Neuronal stem cell (in vitro differentiated cells): ENCODE measurements around the gene ARHGAP42.

ENCODE experiments used
- DNase-seq: peaks from one replicate; pipeline ENCODE4 v3.0.0-alpha.2; 2013; ENCODE audit warnings: low spot score
- H2AFZ ChIP-seq: one replicate; pipeline ENCODE4 v1.6.1; 2013; ENCODE audit warnings: mild to moderate bottlenecking, low read length, inconsistent platforms
- H2AK5ac ChIP-seq: 2 replicates; pipeline ENCODE4 v1.6.1; 2013; ENCODE audit warnings: low read depth, mild to moderate bottlenecking, inconsistent platforms, low read length, moderate library complexity, mixed read lengths
- H2BK120ac ChIP-seq: 2 replicates; pipeline ENCODE4 v1.6.1; 2013; ENCODE audit warnings: low read depth, mild to moderate bottlenecking, inconsistent platforms, low read length, moderate library complexity, mixed read lengths
- H2BK12ac ChIP-seq: one replicate; pipeline ENCODE4 v1.6.1; 2013; ENCODE audit warnings: low read length, inconsistent platforms
- H2BK15ac ChIP-seq: 2 replicates; pipeline ENCODE4 v1.6.1; 2013; ENCODE audit warnings: mild to moderate bottlenecking, low read length, inconsistent platforms, mixed read lengths
- H2BK5ac ChIP-seq: one replicate; pipeline ENCODE4 v1.6.1; 2013; ENCODE audit warnings: inconsistent platforms, mild to moderate bottlenecking, low read length, moderate library complexity
- H3K14ac ChIP-seq: one replicate; pipeline ENCODE4 v1.6.1; 2013; ENCODE audit warnings: low read length, inconsistent platforms
- H3K18ac ChIP-seq: 2 replicates; pipeline ENCODE4 v1.6.1; 2013; ENCODE audit warnings: low read length, inconsistent platforms
- H3K23ac ChIP-seq: 2 replicates; pipeline ENCODE4 v1.6.1; 2013; ENCODE audit warnings: low read depth, mild to moderate bottlenecking, mixed read lengths, low read length, inconsistent platforms; ENCODE audit not compliant: poor library complexity
- H3K27ac ChIP-seq: replicated peaks from 3 replicates; pipeline ENCODE4 v1.5.1; 2013; ENCODE audit warnings: low read length, inconsistent platforms
- H3K27me3 ChIP-seq, 3 experiments: 2 replicates each; pipeline ENCODE4 v1.6.1; 2013; ENCODE audit warnings: low read length in 3 of 3, mild to moderate bottlenecking in 2 of 3, inconsistent platforms in 1 of 3, low read depth in 1 of 3, mixed read lengths in 1 of 3, moderate library complexity in 1 of 3; ENCODE audit not compliant: control insufficient read depth in 3 of 3, insufficient read depth in 3 of 3
- H3K36me3 ChIP-seq, 2 donors: replicated peaks in 1 of 2; 2 replicates each; pipeline ENCODE4 v1.6.1; 2013; ENCODE audit warnings: low read length in 2 of 2; ENCODE audit not compliant: control insufficient read depth in 2 of 2, insufficient read depth in 2 of 2
- H3K4ac ChIP-seq: 2 replicates; pipeline ENCODE4 v1.6.1; 2013; ENCODE audit warnings: inconsistent platforms, mild to moderate bottlenecking, low read length, moderate library complexity
- H3K4me1 ChIP-seq, 2 donors: 1 replicate in 1 of 2; 2 replicates in 1 of 2; pipeline ENCODE4 v1.6.1; 2013; ENCODE audit warnings: low read length in 2 of 2, low read depth in 1 of 2; ENCODE audit not compliant: control insufficient read depth in 2 of 2, insufficient read depth in 1 of 2
- H3K4me2 ChIP-seq: one replicate; pipeline ENCODE4 v1.6.1; 2013; ENCODE audit warnings: mild to moderate bottlenecking, low read length, inconsistent platforms; ENCODE audit not compliant: insufficient read depth, poor library complexity, severe bottlenecking
- H3K4me3 ChIP-seq, 2 donors: 2 replicates each; pipeline ENCODE4 v1.5.1; 2013; ENCODE audit warnings: low read length in 2 of 2, mild to moderate bottlenecking in 2 of 2, inconsistent platforms in 1 of 2, moderate library complexity in 1 of 2
- H3K79me1 ChIP-seq: one replicate; pipeline ENCODE4 v1.6.1; 2013; ENCODE audit warnings: low read depth, mild to moderate bottlenecking, inconsistent platforms, low read length, moderate library complexity
- H3K9ac ChIP-seq: one replicate; pipeline ENCODE4 v1.6.1; 2013; ENCODE audit warnings: mild to moderate bottlenecking, low read depth, low read length, inconsistent platforms; ENCODE audit not compliant: poor library complexity
- H3K9me3 ChIP-seq, 2 donors: replicated peaks in 1 of 2; 2 replicates each; pipeline versions ENCODE3 to v1.6.1; 2013; ENCODE audit warnings: low read length in 2 of 2, mild to moderate bottlenecking in 2 of 2, inconsistent platforms in 1 of 2, low read depth in 1 of 2, mixed read lengths in 1 of 2, moderate library complexity in 1 of 2; ENCODE audit not compliant: control insufficient read depth in 2 of 2, insufficient read depth in 1 of 2
- H4K8ac ChIP-seq: one replicate; pipeline ENCODE4 v1.6.1; 2013; ENCODE audit warnings: low read depth, mild to moderate bottlenecking, inconsistent platforms, low read length, moderate library complexity
- H4K91ac ChIP-seq: one replicate; pipeline ENCODE4 v1.6.1; 2013; ENCODE audit warnings: low read length, low read depth, mild to moderate bottlenecking, inconsistent platforms; ENCODE audit not compliant: poor library complexity
- WGBS, 2 donors: extraction: QIAGEN DNeasy Blood & Tissue Kit; methylation state at CpG; one replicate each; pipeline ENCODE4 v1.1.7; 2013; ENCODE audit warnings: missing lambda C conversion rate in 2 of 2, mixed read lengths in 1 of 2; ENCODE audit not compliant: insufficient read length in 2 of 2, insufficient replicate concordance in 1 of 2; ENCODE audit errors: extremely low coverage in 2 of 2; 5-methylcytosine and 5-hydroxymethylcytosine counted together

ARHGAP42 gene

DNA sequence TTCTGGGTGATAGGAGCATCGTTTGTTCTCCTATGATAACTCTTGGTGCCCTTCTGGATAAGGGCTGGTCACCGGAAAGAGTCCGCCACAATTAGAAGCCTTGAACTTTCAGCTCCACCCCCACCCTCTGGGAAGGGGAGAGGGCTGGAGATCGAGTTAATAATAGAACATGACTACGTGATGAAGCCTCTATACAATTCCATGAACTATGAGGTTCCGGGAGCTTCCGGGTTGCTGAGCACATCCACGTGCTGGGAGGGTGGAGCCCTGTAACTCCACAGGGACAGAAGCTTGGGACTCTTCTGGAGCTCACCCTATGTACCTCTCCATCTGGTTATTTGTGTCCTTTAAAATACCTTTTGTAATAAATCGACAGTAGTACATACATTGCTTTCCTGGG, 40.3 kb downstream of the ARHGAP42 start:
- Histone ChIP-seq H3K4ac (no peak overlapping the region), H2BK5ac (no peak overlapping the region), H3K4me2 (no peak overlapping the region), H2BK120ac (no peak overlapping the region), H3K4me3 (no peak overlapping the region), H3K23ac (no peak overlapping the region), H3K27me3 (no peaks in the 10 kb centered on the region), H2BK15ac (no peak overlapping the region), H2AFZ (no peak overlapping the region), H3K9ac (no peak overlapping the region), H3K79me1 (no peaks in the 10 kb centered on the region), H3K36me3 (no peaks in the 10 kb centered on the region), H2BK12ac (no peak overlapping the region), H3K18ac (no peak overlapping the region), H3K27ac (no peak overlapping the region), H4K8ac (no peak overlapping the region), H3K14ac (no peak overlapping the region), H2AK5ac (no peak overlapping the region), H3K9me3 (no peaks in the 10 kb centered on the region), H3K4me1 (peaks cover 0 to 3% of the 10 kb centered on the region in 2 donors), H4K91ac (no peak overlapping the region)
- WGBS, 2 donors, result no CpG with 5 or more reads among the region's 9 CpGs
- DNase-seq, result no peak

DNA sequence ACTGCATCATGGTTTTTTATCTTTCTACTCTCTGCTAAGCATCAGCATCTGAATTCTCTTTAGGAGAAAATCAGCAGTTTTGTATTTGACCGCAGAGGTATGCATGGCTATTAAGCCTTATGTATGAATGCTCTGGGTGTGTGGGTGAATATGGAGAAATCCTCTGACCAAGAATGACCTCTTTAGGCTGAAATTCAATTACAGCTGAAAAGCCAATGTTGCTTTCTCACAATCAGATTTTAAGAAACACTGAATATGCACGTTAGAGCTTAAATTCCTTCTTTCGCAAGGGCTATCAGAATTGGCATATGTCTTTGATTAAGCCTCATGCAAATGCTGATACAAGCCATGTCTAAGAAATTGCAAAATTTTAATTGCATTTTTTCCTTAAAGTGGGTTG, 43.2 kb downstream of the ARHGAP42 start:
- H3K9ac ChIP-seq, result no peak overlapping the region
- no peak overlapping the region for H2BK5ac ChIP-seq
- H3K27me3 ChIP-seq, result no peaks in the 10 kb centered on the region
- no peak overlapping the region for H3K27ac ChIP-seq
- H2AK5ac ChIP-seq, result no peak overlapping the region
- no peak overlapping the region for H4K8ac ChIP-seq
- H2BK12ac ChIP-seq, result no peak overlapping the region
- no peak overlapping the region for H3K4ac ChIP-seq
- no peak overlapping the region for H4K91ac ChIP-seq
- no peak overlapping the region for H2AFZ ChIP-seq
- no peaks in the 10 kb centered on the region for H3K79me1 ChIP-seq
- no peak overlapping the region for H3K18ac ChIP-seq
- DNase-seq, result no peak
- no peak overlapping the region for H3K4me2 ChIP-seq
- H2BK15ac ChIP-seq, result no peak overlapping the region
- H3K36me3 ChIP-seq, result no peaks in the 10 kb centered on the region
- H3K23ac ChIP-seq, result no peak overlapping the region
- H3K4me3 ChIP-seq, result no peak overlapping the region
- no peak overlapping the region for H2BK120ac ChIP-seq
- H3K9me3 ChIP-seq, result no peaks in the 10 kb centered on the region
- no peak overlapping the region for H3K14ac ChIP-seq
- WGBS, 2 donors, result no CpG with 5 or more reads among the region's 3 CpGs
- peaks cover 0 to 3% of the 10 kb centered on the region in 2 donors for H3K4me1 ChIP-seq

DNA sequence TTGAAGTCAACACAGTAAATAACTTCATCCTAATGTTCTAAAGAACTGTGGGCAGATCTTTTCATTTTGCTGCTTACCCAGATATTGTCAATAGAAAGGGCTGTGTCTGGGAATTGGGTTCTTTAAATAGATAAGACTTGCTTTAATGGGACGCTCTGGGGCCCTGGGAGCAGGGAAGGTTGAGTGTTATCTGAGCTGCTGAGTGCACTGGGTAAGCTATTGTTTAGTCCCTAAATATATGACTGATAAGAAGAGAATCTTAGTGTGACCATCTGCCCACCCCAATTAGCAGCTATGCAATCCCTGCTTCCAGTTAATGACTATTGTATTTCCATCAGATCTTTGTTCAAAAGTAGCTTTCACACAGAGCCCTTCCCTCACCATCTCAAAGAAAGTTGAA, 44.4 kb downstream of the ARHGAP42 start:
- Histone ChIP-seq H3K4me2 (no peak overlapping the region), H3K9me3 (no peaks in the 10 kb centered on the region), H3K27me3 (no peaks in the 10 kb centered on the region), H2AK5ac (no peak overlapping the region), H3K27ac (peak overlapping the region; percentile 36), H3K4ac (no peak overlapping the region), H3K36me3 (no peaks in the 10 kb centered on the region), H3K14ac (no peak overlapping the region), H2AFZ (no peak overlapping the region), H3K9ac (no peak overlapping the region), H3K18ac (no peak overlapping the region), H4K91ac (no peak overlapping the region), H2BK120ac (no peak overlapping the region), H2BK12ac (no peak overlapping the region), H3K4me3 (no peak overlapping the region), H4K8ac (no peak overlapping the region), H3K4me1 (peaks cover 0 to 4% of the 10 kb centered on the region in 2 donors), H3K79me1 (no peaks in the 10 kb centered on the region), H3K23ac (no peak overlapping the region), H2BK15ac (no peak overlapping the region), H2BK5ac (no peak overlapping the region)
- no CpG with 5 or more reads among the region's 1 CpG for WGBS, 2 donors
- DNase-seq, result no peak

DNA sequence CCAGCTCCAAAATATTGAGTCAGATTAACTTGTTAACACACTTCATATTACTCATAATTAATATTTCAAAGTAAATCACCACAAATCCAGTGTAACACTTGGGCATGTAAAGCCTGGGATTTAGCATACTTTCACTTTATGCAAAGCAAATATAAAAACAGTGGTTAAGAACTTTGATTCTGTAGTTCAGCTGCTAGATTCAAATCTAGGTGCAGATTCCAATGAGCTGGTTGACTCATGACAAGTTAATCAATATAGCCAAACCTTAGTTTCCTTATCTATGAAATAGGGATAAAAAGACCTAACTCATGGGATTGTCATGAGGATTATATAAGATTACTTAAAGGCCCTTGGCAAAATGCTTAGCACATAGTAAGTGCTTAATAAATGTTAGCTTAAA, 45.9 kb downstream of the ARHGAP42 start:
- no peak overlapping the region for H3K4me3 ChIP-seq
- no peak overlapping the region for H3K14ac ChIP-seq
- H3K23ac ChIP-seq, result no peak overlapping the region
- no peak overlapping the region for H4K91ac ChIP-seq
- H3K4ac ChIP-seq, result no peak overlapping the region
- H2BK5ac ChIP-seq, result no peak overlapping the region
- no peak overlapping the region for H2AFZ ChIP-seq
- no peak overlapping the region for H3K18ac ChIP-seq
- H3K27me3 ChIP-seq, result no peaks in the 10 kb centered on the region
- no peak overlapping the region for H2BK120ac ChIP-seq
- no peak overlapping the region for H3K9ac ChIP-seq
- H3K79me1 ChIP-seq, result no peaks in the 10 kb centered on the region
- H2BK12ac ChIP-seq, result no peak overlapping the region
- no peak overlapping the region for H3K4me2 ChIP-seq
- H3K4me1 ChIP-seq, result peaks cover 0 to 4% of the 10 kb centered on the region in 2 donors
- no peaks in the 10 kb centered on the region for H3K36me3 ChIP-seq
- no peak overlapping the region for H3K27ac ChIP-seq
- H2BK15ac ChIP-seq, result no peak overlapping the region
- DNase-seq, result no peak
- H3K9me3 ChIP-seq, result peaks cover 0 to 4% of the 10 kb centered on the region in 2 donors
- H2AK5ac ChIP-seq, result no peak overlapping the region
- no peak overlapping the region for H4K8ac ChIP-seq
